ENCODE data around the gene SBNO2. TPM values are rescaled to one million over a fixed set of nuclear protein-coding genes. Genes with fewer than 3 reads are reported as not detected.

The SBNO2 gene
- total and polyA plus RNA-seq, 2 of the 4 experiments (the other 2 are of a cell fraction), result 13.4 to 40.5 TPM

DNA sequence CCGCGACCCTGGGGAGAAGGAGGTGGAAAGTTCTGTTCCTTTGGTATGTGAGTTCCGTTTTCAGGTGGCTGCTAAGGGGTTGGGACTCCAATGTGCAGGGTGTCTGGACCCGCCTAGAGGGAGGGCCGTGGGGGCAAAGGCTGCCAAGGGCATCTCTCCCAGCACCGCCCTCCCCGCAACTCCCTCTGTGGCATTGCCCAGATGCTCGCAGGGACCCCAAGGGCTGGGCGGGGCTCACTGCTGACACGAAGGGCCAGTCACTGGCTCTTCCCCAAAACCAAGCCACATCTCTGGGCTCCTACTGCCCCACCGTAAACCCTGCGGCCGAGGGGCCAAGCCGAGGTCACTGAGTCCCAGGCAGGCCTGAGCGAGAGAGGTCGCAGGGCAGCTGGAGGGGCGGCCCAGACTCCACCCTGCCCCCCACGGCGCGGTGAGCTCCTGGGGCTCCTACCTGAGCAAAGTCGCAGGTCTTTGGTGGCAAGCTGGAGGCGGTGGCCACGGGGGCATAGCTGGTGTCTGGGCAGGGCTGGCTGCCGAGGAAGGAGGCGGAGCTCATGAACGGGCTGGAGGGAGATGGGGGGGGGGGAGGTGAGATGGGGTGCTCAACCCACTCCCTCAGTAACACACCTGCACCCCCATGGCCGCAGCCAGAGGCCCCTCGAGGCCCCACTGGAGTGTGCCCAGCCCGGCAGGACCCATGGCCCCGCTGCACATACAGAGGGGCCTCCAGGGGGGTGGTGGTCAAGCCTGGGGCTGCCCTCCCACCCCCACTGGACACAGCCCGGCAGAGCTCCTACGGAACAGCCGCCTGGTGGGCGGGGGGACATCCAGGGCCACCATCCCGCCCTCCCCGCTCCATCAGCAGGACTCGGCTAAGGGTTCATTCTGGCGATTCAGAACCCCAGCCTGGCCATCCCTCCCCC is 26.9 kb downstream of the SBNO2 start:
- no peak overlapping the region for H4K91ac ChIP-seq (ENCODE audit: insufficient read depth, low read depth, low read length)
- no peak overlapping the region for H3K9ac ChIP-seq (ENCODE audit: low read depth, low read length)
- no peak overlapping the region for H2BK20ac ChIP-seq (ENCODE audit: low read depth, low read length)
- H3K4me1 ChIP-seq (ENCODE audit: control insufficient read depth, insufficient read depth, low read length), result no peaks in the 10 kb centered on the region
- POLR2A ChIA-PET (ENCODE audit: unreplicated experiment), result no interaction called here
- H2AFZ ChIP-seq (replicated peaks; ENCODE audit: low read length, poor library complexity), result no peak overlapping the region
- peaks cover 66% of the 10 kb centered on the region for H3K36me3 ChIP-seq (ENCODE audit: control insufficient read depth, insufficient read depth, low read length)
- H2BK15ac ChIP-seq (ENCODE audit: low read depth, low read length), result no peak overlapping the region
- no peak overlapping the region for H2BK120ac ChIP-seq (ENCODE audit: low read depth, low read length)
- H2BK5ac ChIP-seq (ENCODE audit: low read depth, low read length, poor library complexity, severe bottlenecking), result no peak overlapping the region
- H4K8ac ChIP-seq (ENCODE audit: low read depth in 2 of 2, low read length in 2 of 2), result no peak overlapping the region
- BruUV-seq (replicated peaks), result no TSS peak
- H3K4me3 ChIP-seq (ENCODE audit: insufficient read depth, low read depth, low read length), result no peak overlapping the region
- TF ChIP-seq, protein P1, sequence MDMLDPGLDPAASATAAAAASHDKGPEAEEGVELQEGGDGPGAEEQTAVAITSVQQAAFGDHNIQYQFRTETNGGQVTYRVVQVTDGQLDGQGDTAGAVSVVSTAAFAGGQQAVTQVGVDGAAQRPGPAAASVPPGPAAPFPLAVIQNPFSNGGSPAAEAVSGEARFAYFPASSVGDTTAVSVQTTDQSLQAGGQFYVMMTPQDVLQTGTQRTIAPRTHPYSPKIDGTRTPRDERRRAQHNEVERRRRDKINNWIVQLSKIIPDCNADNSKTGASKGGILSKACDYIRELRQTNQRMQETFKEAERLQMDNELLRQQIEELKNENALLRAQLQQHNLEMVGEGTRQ (IDR thresholded peaks at IDR 0.05; ENCODE audit: low read depth, low read length), result no peak
- no peak for TF ChIP-seq MXI1 (IDR thresholded peaks at IDR 0.05; ENCODE audit: borderline replicate concordance, low read depth, low read length)
- TF ChIP-seq RFX5 (IDR thresholded peaks at IDR 0.05; ENCODE audit: low read depth, low read length), result no peak
- TF ChIP-seq CHD1 (IDR thresholded peaks at IDR 0.05; ENCODE audit: low read depth, low read length), result no peak
- TF ChIP-seq RCOR1 (IDR thresholded peaks at IDR 0.05; ENCODE audit: insufficient replicate concordance, low read length), result no peak
- no peak for TF ChIP-seq BHLHE40 (IDR thresholded peaks at IDR 0.05; ENCODE audit: low read depth, low read length)
- no peak for TF ChIP-seq MAFK (IDR thresholded peaks at IDR 0.05; ENCODE audit: low read depth, low read length)
- no peak for TF ChIP-seq CEBPB (IDR thresholded peaks at IDR 0.05; ENCODE audit: low read depth, low read length)
- no peak for TF ChIP-seq SMC3 (IDR thresholded peaks at IDR 0.05; ENCODE audit: low read depth, low read length)
- no peak for TF ChIP-seq POLR2A (IDR thresholded peaks at IDR 0.05; ENCODE audit: low read depth, low read length)
- TF ChIP-seq NFE2L2 (IDR thresholded peaks at IDR 0.05; ENCODE audit: low read depth, low read length), result no peak
- TF ChIP-seq, protein P2, sequence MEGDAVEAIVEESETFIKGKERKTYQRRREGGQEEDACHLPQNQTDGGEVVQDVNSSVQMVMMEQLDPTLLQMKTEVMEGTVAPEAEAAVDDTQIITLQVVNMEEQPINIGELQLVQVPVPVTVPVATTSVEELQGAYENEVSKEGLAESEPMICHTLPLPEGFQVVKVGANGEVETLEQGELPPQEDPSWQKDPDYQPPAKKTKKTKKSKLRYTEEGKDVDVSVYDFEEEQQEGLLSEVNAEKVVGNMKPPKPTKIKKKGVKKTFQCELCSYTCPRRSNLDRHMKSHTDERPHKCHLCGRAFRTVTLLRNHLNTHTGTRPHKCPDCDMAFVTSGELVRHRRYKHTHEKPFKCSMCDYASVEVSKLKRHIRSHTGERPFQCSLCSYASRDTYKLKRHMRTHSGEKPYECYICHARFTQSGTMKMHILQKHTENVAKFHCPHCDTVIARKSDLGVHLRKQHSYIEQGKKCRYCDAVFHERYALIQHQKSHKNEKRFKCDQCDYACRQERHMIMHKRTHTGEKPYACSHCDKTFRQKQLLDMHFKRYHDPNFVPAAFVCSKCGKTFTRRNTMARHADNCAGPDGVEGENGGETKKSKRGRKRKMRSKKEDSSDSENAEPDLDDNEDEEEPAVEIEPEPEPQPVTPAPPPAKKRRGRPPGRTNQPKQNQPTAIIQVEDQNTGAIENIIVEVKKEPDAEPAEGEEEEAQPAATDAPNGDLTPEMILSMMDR (conservative IDR thresholded peaks at IDR 0.05; ENCODE audit: low read depth, low read length), result no peak
- CTCF ChIA-PET, result no interaction called here
- H3K18ac ChIP-seq (ENCODE audit: low read depth, low read length), result no peak overlapping the region
- no peaks in the 10 kb centered on the region for H3K9me1 ChIP-seq (ENCODE audit: insufficient read depth, low read length)
- H3K27ac ChIP-seq (ENCODE audit: insufficient read depth, low read length), result no peak overlapping the region
- no peak overlapping the region for H3K4ac ChIP-seq (ENCODE audit: low read depth, low read length)
- H3K14ac ChIP-seq (replicated peaks; ENCODE audit: low read depth, low read length), result no peak overlapping the region
- dilution Hi-C loops (cut with HindIII; ENCODE audit: low sequenced_read_pairs, unreplicated experiment), result no loop called here
- WGBS, 2 experiments (ENCODE audit: extremely low coverage in 2 of 2, insufficient read length in 1 of 2), result 84% methylated on average over 11 of the region's 38 CpGs; no CpG with 5 or more reads in 1 of the 2 experiments
- no peak overlapping the region for H3K23ac ChIP-seq (ENCODE audit: low read depth, low read length)
- H3K56ac ChIP-seq (ENCODE audit: extremely low read depth, insufficient read depth, low read length), result no peak overlapping the region
- no peak; the same call in 1 of the 2 replicates for ATAC-seq (ENCODE audit: low read depth)
- H3K79me1 ChIP-seq (ENCODE audit: low read depth in 1 of 2, low read length in 2 of 2), result peaks cover 15 to 50% of the 10 kb centered on the region in 2 experiments
- H3K27me3 ChIP-seq (ENCODE audit: control insufficient read depth, insufficient read depth, low read length), result no peaks in the 10 kb centered on the region
- peaks cover 12% of the 10 kb centered on the region; the same call in 1 of the 2 replicates for H4K20me1 ChIP-seq (ENCODE audit: insufficient read depth, low read length)
- in situ Hi-C loops (cut with MboI; ENCODE audit: low sequenced_read_pairs), result no loop called here
- no peak overlapping the region for H3K4me2 ChIP-seq (ENCODE audit: low read depth, low read length)
- intact Hi-C loops (cut with micrococcal nuclease), result no loop called here
- no peaks in the 10 kb centered on the region for H3K9me3 ChIP-seq (ENCODE audit: control insufficient read depth, insufficient read depth, low read length)
- no peak overlapping the region for H2AK9ac ChIP-seq (replicated peaks; ENCODE audit: low read depth, low read length, poor library complexity)
- no peak overlapping the region for H4K5ac ChIP-seq (ENCODE audit: low read depth, low read length)
- H2AK5ac ChIP-seq (ENCODE audit: low read depth, low read length), result no peak overlapping the region
- DNase-seq, result no peak

Measured in IMR-90 (cell line).